ENCODE results near the gene GNPTG. TPM values are rescaled to one million over a fixed set of nuclear protein-coding genes. Genes with fewer than 3 reads are reported as not detected.

The GNPTG gene
- total RNA-seq, 1 donor from 2014 or later = 50.5 TPM

GRCh38 chr16:1347286-1347855 is 4.4 kb upstream of the GNPTG start:
- H3K4me3 Mint-ChIP-seq (ENCODE audit: unreplicated experiment) = no peak overlapping the region
- H3K9me3 Mint-ChIP-seq (ENCODE audit: unreplicated experiment) = peaks cover 22% of the 10 kb centered on the region
- H3K36me3 Mint-ChIP-seq (ENCODE audit: unreplicated experiment) = no peaks in the 10 kb centered on the region
- H3K27me3 Mint-ChIP-seq (ENCODE audit: unreplicated experiment) = peaks cover 17% of the 10 kb centered on the region
- no peak overlapping the region for H3K27ac Mint-ChIP-seq (ENCODE audit: unreplicated experiment)
- peaks cover under 1% of the 10 kb centered on the region for H3K4me1 Mint-ChIP-seq (ENCODE audit: low read depth, unreplicated experiment)
- no peak for TF ChIP-seq CTCF (IDR thresholded peaks at IDR 0.05; ENCODE audit: partially characterized antibody, unreplicated experiment)
- no peak for DNase-seq

DNA sequence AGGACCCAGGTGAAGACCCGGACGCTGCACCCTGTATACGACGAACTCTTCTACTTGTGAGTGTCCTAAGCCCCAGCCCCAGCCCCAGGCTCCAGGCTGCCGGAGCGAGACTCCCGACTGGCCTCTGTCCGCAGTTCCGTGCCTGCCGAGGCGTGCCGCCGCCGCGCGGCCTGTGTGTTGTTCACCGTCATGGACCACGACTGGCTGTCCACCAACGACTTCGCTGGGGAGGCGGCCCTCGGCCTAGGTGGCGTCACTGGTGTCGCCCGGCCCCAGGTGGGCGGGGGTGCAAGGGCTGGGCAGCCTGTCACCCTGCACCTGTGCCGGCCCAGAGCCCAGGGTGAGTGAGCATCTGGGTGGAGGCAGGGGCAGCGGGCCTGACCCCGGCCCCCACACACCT is 3.8 kb upstream of the GNPTG start:
- Mint-ChIP-seq H3K27ac (ENCODE audit: unreplicated experiment) (no peak overlapping the region), H3K36me3 (ENCODE audit: unreplicated experiment) (no peaks in the 10 kb centered on the region), H3K4me1 (ENCODE audit: low read depth, unreplicated experiment) (peaks cover 3% of the 10 kb centered on the region), H3K27me3 (ENCODE audit: unreplicated experiment) (peaks cover 17% of the 10 kb centered on the region), H3K4me3 (ENCODE audit: unreplicated experiment) (no peak overlapping the region), H3K9me3 (ENCODE audit: unreplicated experiment) (peaks cover 21% of the 10 kb centered on the region)
- no peak for TF ChIP-seq CTCF (IDR thresholded peaks at IDR 0.05; ENCODE audit: partially characterized antibody, unreplicated experiment)
- DNase-seq = no peak

- no peak for TF ChIP-seq CTCF (IDR thresholded peaks at IDR 0.05; ENCODE audit: partially characterized antibody, unreplicated experiment)
- Mint-ChIP-seq H3K27me3 (ENCODE audit: unreplicated experiment) (peaks cover 13% of the 10 kb centered on the region), H3K27ac (ENCODE audit: unreplicated experiment) (no peak overlapping the region), H3K9me3 (ENCODE audit: unreplicated experiment) (peaks cover 24% of the 10 kb centered on the region), H3K36me3 (ENCODE audit: unreplicated experiment) (no peaks in the 10 kb centered on the region), H3K4me1 (ENCODE audit: low read depth, unreplicated experiment) (peaks cover 5% of the 10 kb centered on the region), H3K4me3 (ENCODE audit: unreplicated experiment) (no peak overlapping the region)
- DNase-seq = no peak
Measured at GRCh38 chr16:1348441-1348840, 3.3 kb upstream of the GNPTG start.

DNA sequence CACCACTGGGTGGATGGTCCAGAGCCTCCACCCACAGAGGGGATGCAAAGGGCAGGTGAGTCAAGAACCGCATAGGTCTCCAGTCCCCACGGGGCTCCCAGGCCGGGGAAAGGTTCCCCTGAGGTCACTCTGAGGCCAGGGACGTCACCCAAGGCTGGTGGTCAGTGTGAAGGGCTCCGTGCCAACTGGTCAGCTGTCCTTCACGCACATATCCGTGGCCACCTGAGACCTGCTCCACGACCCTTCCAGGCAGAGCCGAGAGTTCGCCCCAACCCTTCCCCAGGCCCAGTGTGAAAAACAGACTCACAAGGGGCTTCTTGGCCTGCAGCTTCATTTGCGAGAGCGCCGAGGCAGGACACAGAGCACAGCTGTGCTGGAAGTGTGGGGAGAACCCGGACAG is 2.8 kb upstream of the GNPTG start:
- H3K27me3 Mint-ChIP-seq (ENCODE audit: unreplicated experiment) = peaks cover 14% of the 10 kb centered on the region
- no peak for DNase-seq
- no peak for TF ChIP-seq CTCF (IDR thresholded peaks at IDR 0.05; ENCODE audit: partially characterized antibody, unreplicated experiment)
- H3K27ac Mint-ChIP-seq (ENCODE audit: unreplicated experiment) = no peak overlapping the region
- no peaks in the 10 kb centered on the region for H3K36me3 Mint-ChIP-seq (ENCODE audit: unreplicated experiment)
- no peak overlapping the region for H3K4me3 Mint-ChIP-seq (ENCODE audit: unreplicated experiment)
- peaks cover 27% of the 10 kb centered on the region for H3K9me3 Mint-ChIP-seq (ENCODE audit: unreplicated experiment)
- peaks cover 5% of the 10 kb centered on the region for H3K4me1 Mint-ChIP-seq (ENCODE audit: low read depth, unreplicated experiment)

DNA sequence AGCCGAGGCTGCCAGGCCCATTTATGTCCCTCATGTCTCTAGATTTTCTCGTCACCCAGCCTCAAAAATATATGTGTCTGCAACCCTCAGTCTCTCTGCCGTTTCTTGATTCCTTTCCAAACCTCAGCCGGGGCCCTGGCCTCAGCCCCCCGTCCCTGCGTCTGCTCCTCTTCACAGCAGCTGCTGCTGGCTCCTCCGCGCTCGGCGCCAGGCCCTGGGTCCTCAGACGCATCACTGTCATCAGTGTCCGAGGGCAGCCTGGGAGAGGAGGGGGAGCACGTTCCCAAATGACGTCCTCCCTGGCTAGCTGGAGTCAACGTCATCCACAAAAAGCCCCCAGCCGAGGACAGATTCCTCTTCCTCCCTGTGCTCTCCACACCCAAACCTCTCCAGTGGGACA is 2.4 kb upstream of the GNPTG start:
- Mint-ChIP-seq H3K4me3 (ENCODE audit: unreplicated experiment) (no peak overlapping the region), H3K4me1 (ENCODE audit: low read depth, unreplicated experiment) (peaks cover 5% of the 10 kb centered on the region)
- no peak for TF ChIP-seq CTCF (IDR thresholded peaks at IDR 0.05; ENCODE audit: partially characterized antibody, unreplicated experiment)

More for the DNA sequence above, 2.4 kb upstream of the GNPTG start:
- Mint-ChIP-seq H3K9me3 (ENCODE audit: unreplicated experiment) (peaks cover 27% of the 10 kb centered on the region), H3K27ac (ENCODE audit: unreplicated experiment) (no peak overlapping the region), H3K36me3 (ENCODE audit: unreplicated experiment) (no peaks in the 10 kb centered on the region), H3K27me3 (ENCODE audit: unreplicated experiment) (peaks cover 15% of the 10 kb centered on the region)
- DNase-seq = no peak
